ENCODE data around the gene SMOC1.

- TF ChIP-seq POLR2A (IDR thresholded peaks at IDR 0.05; ENCODE audit: extremely low read depth, insufficient read length), result no peak
- TF ChIP-seq, protein P1, sequence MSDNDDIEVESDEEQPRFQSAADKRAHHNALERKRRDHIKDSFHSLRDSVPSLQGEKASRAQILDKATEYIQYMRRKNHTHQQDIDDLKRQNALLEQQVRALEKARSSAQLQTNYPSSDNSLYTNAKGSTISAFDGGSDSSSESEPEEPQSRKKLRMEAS (IDR thresholded peaks at IDR 0.05; ENCODE audit: low read depth, low read length), result no peak
- no peak for TF ChIP-seq MYC (IDR thresholded peaks at IDR 0.05; ENCODE audit: low read depth, low read length)
Observed at GRCh38 chr14:69861025-69861569, 18.1 kb upstream of the SMOC1 start.
